Endothelial cell of umbilical vein (primary cell): ENCODE data around the gene RAPGEF4. TPM values are rescaled to one million over a fixed set of nuclear protein-coding genes. Genes with fewer than 3 reads are reported as not detected.

ENCODE experiments used
- Bru-seq: library from RNA; stranded (reverse); fragments of 400-500 nt; gene quantifications from one replicate; lab custom pipeline; 2021; lab: Mats Ljungman, UMichigan
- BruChase-seq, 2 experiments: library from RNA; stranded (reverse); fragments of 400-500 nt; gene quantifications; one replicate each; lab custom pipeline; 2021; lab: Mats Ljungman, UMichigan
- BruUV-seq: library from RNA; stranded (reverse); fragments of 400-500 nt; replicated peaks from 2 replicates; lab custom pipeline; 2021; lab: Mats Ljungman, UMichigan
- CTCF ChIA-PET: fragments of 300-600, 350-600 bp; sonication (Branson Sonifier 250); formaldehyde crosslinking; loops from one replicate; lab custom pipeline; 2021; ENCODE audit warnings: antibody characterized with exemption, inconsistent platforms; lab: Charles Lee
- POLR2A ChIA-PET: fragments of 300-600, 350-600 bp; sonication (Branson Sonifier 250); formaldehyde crosslinking; loops from one replicate; lab custom pipeline; 2021; ENCODE audit warnings: antibody characterized with exemption, inconsistent platforms; lab: Charles Lee
- DNase-seq: peaks from one replicate; pipeline ENCODE4 v3.0.0-alpha.2; 2011; ENCODE audit warnings: low read depth, low spot score
- FAIRE-seq: peaks from 2 replicates; lab custom pipeline; 2011; peaks lifted over from hg19 to GRCh38; lab: Jason Lieb, UNC
- H2AFZ ChIP-seq: 2 replicates; pipeline ENCODE4 v1.6.0; 2012; ENCODE audit warnings: low read depth, low read length, control low read depth, inconsistent platforms
- H3K27ac ChIP-seq: 2 replicates; pipeline ENCODE4 v1.5.1; 2011; ENCODE audit warnings: low read depth, mild to moderate bottlenecking, control low read depth, low read length, moderate library complexity; ENCODE audit not compliant: insufficient read depth
- H3K27me3 ChIP-seq, 2 experiments: 2 replicates each; pipeline versions ENCODE4 v1.6.0 to v1.6.1; 2011; ENCODE audit warnings: low read length in 2 of 2, mixed read lengths in 1 of 2; ENCODE audit not compliant: control insufficient read depth in 2 of 2, insufficient read depth in 2 of 2
- H3K36me3 ChIP-seq, 2 experiments: 2 replicates in 1 of 2; 3 replicates in 1 of 2; pipeline ENCODE4 v1.5.1; 2011; ENCODE audit warnings: low read length in 2 of 2, mild to moderate bottlenecking in 1 of 2, moderate library complexity in 1 of 2; ENCODE audit not compliant: control insufficient read depth in 2 of 2, insufficient read depth in 2 of 2; ENCODE audit errors: extremely low read depth in 1 of 2
- H3K4me1 ChIP-seq: 3 replicates; pipeline ENCODE4 v1.5.1; 2011; ENCODE audit warnings: mild to moderate bottlenecking, low read length; ENCODE audit not compliant: control insufficient read depth, insufficient read depth; ENCODE audit errors: extremely low read depth
- H3K4me2 ChIP-seq: 2 replicates; pipeline ENCODE4 v1.6.1; 2011; ENCODE audit warnings: low read length, control low read depth, mixed read lengths; ENCODE audit not compliant: insufficient read depth
- H3K4me3 ChIP-seq, 3 experiments: fragments of 200-600 bp in 1 of 3; sonication (generic), shearing (Covaris generic) in 1 of 3; replicated peaks in 1 of 3; 2 replicates each; pipeline ENCODE4 v1.5.1; 2011 to 2016; ENCODE audit warnings: control low read depth in 3 of 3, low read length in 3 of 3, mild to moderate bottlenecking in 2 of 3, inconsistent platforms in 1 of 3, low read depth in 1 of 3, moderate library complexity in 1 of 3; ENCODE audit not compliant: insufficient read depth in 1 of 3
- H3K79me2 ChIP-seq: 2 replicates; pipeline ENCODE4 v1.6.0; 2012; ENCODE audit warnings: low read length, inconsistent platforms; ENCODE audit not compliant: control insufficient read depth, insufficient read depth
- H3K9ac ChIP-seq: replicated peaks from 2 replicates; pipeline ENCODE3; 2011; ENCODE audit warnings: low read length, control low read depth; ENCODE audit not compliant: insufficient read depth; ENCODE audit errors: extremely low read depth
- H3K9me1 ChIP-seq: replicated peaks from 3 replicates; pipeline ENCODE4 v1.6.0; 2011; ENCODE audit warnings: mild to moderate bottlenecking, low read length; ENCODE audit not compliant: control insufficient read depth, insufficient read depth; ENCODE audit errors: extremely low read depth
- H3K9me3 ChIP-seq: replicated peaks from 2 replicates; pipeline ENCODE4 v1.5.1; 2012; ENCODE audit warnings: low read length, inconsistent platforms; ENCODE audit not compliant: control insufficient read depth, insufficient read depth
- H4K20me1 ChIP-seq: replicated peaks from 2 replicates; pipeline ENCODE3; 2011; ENCODE audit warnings: mild to moderate bottlenecking, low read length; ENCODE audit not compliant: control insufficient read depth, insufficient read depth; ENCODE audit errors: extremely low read depth
- EZH2 ChIP-seq: IDR thresholded peaks from 2 replicates; pipeline ENCODE4 v1.6.1; 2012; ENCODE audit warnings: borderline replicate concordance, low read depth, mild to moderate bottlenecking, moderate library complexity, low read length, inconsistent platforms; ENCODE audit not compliant: severe bottlenecking
- FOS ChIP-seq: IDR thresholded peaks from 2 replicates; pipeline ENCODE4 v1.6.1; 2011; ENCODE audit warnings: mild to moderate bottlenecking, low read length, moderate library complexity, borderline replicate concordance; ENCODE audit not compliant: insufficient read depth
- GATA2 ChIP-seq: IDR thresholded peaks from 2 replicates; pipeline ENCODE4 v1.7.0; 2011; ENCODE audit warnings: low read depth, mild to moderate bottlenecking, moderate library complexity, mixed read lengths, low read length; ENCODE audit not compliant: insufficient read length, insufficient read depth
- JUN ChIP-seq: IDR thresholded peaks from 2 replicates; pipeline ENCODE4 v1.6.1; 2011; ENCODE audit warnings: borderline replicate concordance, low read depth; ENCODE audit not compliant: insufficient read length, insufficient read depth
- MAX ChIP-seq: IDR thresholded peaks from 2 replicates; pipeline ENCODE4 v1.6.1; 2011; ENCODE audit not compliant: insufficient read depth, insufficient read length
- MYC ChIP-seq: IDR thresholded peaks from one replicate; pipeline ENCODE4 v1.6.1; 2011; ENCODE audit warnings: mild to moderate bottlenecking, low read depth, low read length
- POLR2A ChIP-seq: IDR thresholded peaks from 2 replicates; pipeline ENCODE4 v1.6.1; 2012; ENCODE audit warnings: low read depth, mild to moderate bottlenecking, control low read depth, low read length
- POLR2AphosphoS5 ChIP-seq: IDR thresholded peaks from 2 replicates; pipeline ENCODE4 v1.6.1; 2012; ENCODE audit warnings: low read depth, mild to moderate bottlenecking, control low read depth, low read length, moderate library complexity; ENCODE audit not compliant: insufficient read depth
- dilution Hi-C: fragments of 300-500 bp; cut with MboI; formaldehyde crosslinking; loops from one replicate; pipeline ENCODE4 v1.15.0; 2019; ENCODE audit warnings: low sequenced_read_pairs; ENCODE audit not compliant: extremely low pct_ligation_motif_present
- intact Hi-C: fragments of 100-400 bp; cut with micrococcal nuclease; formaldehyde crosslinking; loops from one replicate; pipeline ENCODE4 v1.10.0; 2022
- long read RNA-seq: library from polyadenylated mRNA; stranded (forward); transcript quantifications from one replicate; pipeline ENCODE4 v2.0.0, GENCODE V29; 2021
- polyA minus RNA-seq, 3 experiments: library from RNA; depleted of rRNA, polyadenylated mRNA; stranded (reverse); fragments of >200 nt; gene quantifications; 1 replicate in 1 of 3; 2 replicates in 2 of 3; pipeline ENCODE4 v1.2.3, GENCODE V29; 2011
- polyA plus RNA-seq, 4 experiments: library from polyadenylated mRNA; depleted of rRNA in 3 of 4; stranded (reverse) in 3 of 4; unstranded in 1 of 4; fragments of >200 nt; gene quantifications; 2 replicates each; pipeline versions ENCODE4 v1.2.1 to v1.2.3, GENCODE V29; 2011 to 2012; ENCODE audit warnings: missing spikeins in 1 of 4
- total RNA-seq: library from RNA; stranded (reverse); gene quantifications from 2 replicates; pipeline ENCODE4 v1.2.3, GENCODE V29; 2021

Gene RAPGEF4
- total RNA-seq (8.8 and 9.2 TPM in 2 replicates), polyA plus RNA-seq (5.7 and 7.2 TPM in 2 replicates), polyA minus RNA-seq (38.9 and 42.0 TPM in 2 replicates), Bru-seq, nascent RNA (percentile 56 among the genes with signal in this experiment), BruChase-seq, experiment 1, labeled RNA remaining after a 6-hour chase (percentile 40 among the genes with signal in this experiment), BruChase-seq, experiment 2, labeled RNA remaining after a 2-hour chase (percentile 52 among the genes with signal in this experiment)
- 4.7 and 5.3 TPM in 2 replicates for polyA plus RNA-seq (2011; cell fraction: cytosol; rRNA removed)
- 30.1 and 35.1 TPM in 2 replicates for polyA plus RNA-seq (2011; cell fraction: nucleus; rRNA removed)
- polyA plus RNA-seq (2012): 5.8 and 8.9 TPM in 2 replicates
- 1.7 TPM for polyA minus RNA-seq (2011; cell fraction: cytosol; rRNA and poly(A)+ RNA removed)
- 54.1 and 82.0 TPM in 2 replicates for polyA minus RNA-seq (2011; cell fraction: nucleus; rRNA and poly(A)+ RNA removed)
- long read RNA-seq, partial matches to known transcripts: 17 of 22 reads
- long read RNA-seq, other reads (novel, unspliced or antisense): 5 of 22 reads

GRCh38 chr2:172735582-172736423 lies at the start of gene RAPGEF4:
Gene RAPGEF4, plus strand, starts transcription at chr2:172735845. Its CDS starts 139 bp downstream, at chr2:172735984.
- no TSS peak for BruUV-seq
- Histone ChIP-seq H3K4me3 (peak within 1 kb of the TSS; percentile 30 to 58 (median 31)), H3K27ac (no peak within 1 kb of the TSS), H3K79me2 (no peaks in the 10 kb centered on the region), H3K9ac (no peak within 1 kb of the TSS), H3K36me3 (no peaks in the 10 kb centered on the region), H3K4me2 (peak within 1 kb of the TSS; percentile 59), H3K9me3 (no peaks in the 10 kb centered on the region), H3K9me1 (no peaks in the 10 kb centered on the region), H3K27me3 (peaks cover 37 to 39% of the 10 kb centered on the region in 2 experiments), H4K20me1 (no peaks in the 10 kb centered on the region), H3K4me1 (no peaks in the 10 kb centered on the region), H2AFZ (peak within 1 kb of the TSS; percentile 71)
- dilution Hi-C loops (no loop called here), intact Hi-C loops (no loop called here)
- CTCF ChIA-PET: interaction anchor here (0.7 kb wide), 1 partner anchor 25 kb away, joined by 3 read pairs; no protein-coding TSS in a partner anchor
- POLR2A ChIA-PET: no interaction called here
- FAIRE-seq: no peak
- no peak for DNase-seq
- TF ChIP-seq POLR2AphosphoS5 (no peak), EZH2 (peak; percentile 90), POLR2A (no peak)

GRCh38 chr2:172693037-172693436 lies 42.6 kb upstream of the RAPGEF4 start:
- peak overlapping the region; percentile 35 for H3K4me2 ChIP-seq
- H3K27ac ChIP-seq: no peak overlapping the region
- no peaks in the 10 kb centered on the region for H3K9me1 ChIP-seq
- H3K9me3 ChIP-seq: no peaks in the 10 kb centered on the region
- FAIRE-seq: peak; percentile 99
- H3K9ac ChIP-seq: no peak overlapping the region
- H3K36me3 ChIP-seq: no peaks in the 10 kb centered on the region
- H3K4me1 ChIP-seq: peaks cover 17% of the 10 kb centered on the region
- H3K79me2 ChIP-seq: no peaks in the 10 kb centered on the region
- no peak overlapping the region for H3K4me3 ChIP-seq
- H2AFZ ChIP-seq: no peak overlapping the region
- ChIA-PET POLR2A (no interaction called here), CTCF (interaction anchor here (1.4 to 2.8 kb wide), 6 partner anchors 9 to 99 kb away, joined by 4 to 13 read pairs (median 6); no protein-coding TSS in a partner anchor)
- no peaks in the 10 kb centered on the region for H4K20me1 ChIP-seq
- intact Hi-C loops (no loop called here), dilution Hi-C loops (no loop called here)
- BruUV-seq: no TSS peak
- DNase-seq: peak; percentile 98
- TF ChIP-seq MAX (peak; percentile 41), MYC (no peak), FOS (peak; percentile 97), JUN (peak; percentile 89), GATA2 (peak; percentile 20), EZH2 (no peak), POLR2AphosphoS5 (peak; percentile 37)
- no peaks in the 10 kb centered on the region for H3K27me3 ChIP-seq
